Astrocyte of the spinal cord (primary cell): ENCODE results near the gene SH3RF3.

Source experiments
- DNase-seq: peaks from one replicate; pipeline ENCODE4 v3.0.0; 2011; ENCODE audit warnings: low read depth, low spot score
- H3K4me3 ChIP-seq: 2 replicates; pipeline ENCODE4 v1.5.1; 2011; ENCODE audit warnings: low read depth, mild to moderate bottlenecking, low read length, moderate library complexity
- in situ Hi-C: cut with HindIII; loops from 2 replicates; pipeline ENCODE4 v1.10.0; 2017; ENCODE audit warnings: low sequenced_read_pairs
- TF ChIP-seq, protein P1 (sequence below): IDR thresholded peaks from 2 replicates; pipeline ENCODE4 v1.5.1; 2012; ENCODE audit warnings: low read depth, mild to moderate bottlenecking, low read length, inconsistent platforms

Gene SH3RF3

DNA sequence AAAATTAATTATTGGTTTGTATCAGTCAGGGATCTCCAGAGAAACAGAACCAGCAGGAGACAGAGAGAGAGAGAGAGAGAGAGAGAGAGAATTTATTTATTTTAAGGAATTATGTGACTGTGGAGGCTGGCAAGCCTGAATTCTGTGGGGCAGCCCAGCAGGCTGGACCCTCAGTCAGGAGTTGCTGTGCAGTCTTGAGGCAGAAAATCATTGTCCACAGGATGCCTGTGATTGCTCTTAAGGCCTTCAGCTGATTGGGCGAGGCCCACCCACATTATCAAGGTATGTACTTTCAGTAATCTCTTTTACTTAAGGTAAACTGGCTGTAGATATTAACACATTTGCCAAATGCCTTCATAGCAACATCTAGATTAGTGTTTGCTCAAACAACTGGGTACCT lies 329.5 kb downstream of the SH3RF3 start:
- in situ Hi-C loops, result no loop called here
- TF ChIP-seq, protein P1, sequence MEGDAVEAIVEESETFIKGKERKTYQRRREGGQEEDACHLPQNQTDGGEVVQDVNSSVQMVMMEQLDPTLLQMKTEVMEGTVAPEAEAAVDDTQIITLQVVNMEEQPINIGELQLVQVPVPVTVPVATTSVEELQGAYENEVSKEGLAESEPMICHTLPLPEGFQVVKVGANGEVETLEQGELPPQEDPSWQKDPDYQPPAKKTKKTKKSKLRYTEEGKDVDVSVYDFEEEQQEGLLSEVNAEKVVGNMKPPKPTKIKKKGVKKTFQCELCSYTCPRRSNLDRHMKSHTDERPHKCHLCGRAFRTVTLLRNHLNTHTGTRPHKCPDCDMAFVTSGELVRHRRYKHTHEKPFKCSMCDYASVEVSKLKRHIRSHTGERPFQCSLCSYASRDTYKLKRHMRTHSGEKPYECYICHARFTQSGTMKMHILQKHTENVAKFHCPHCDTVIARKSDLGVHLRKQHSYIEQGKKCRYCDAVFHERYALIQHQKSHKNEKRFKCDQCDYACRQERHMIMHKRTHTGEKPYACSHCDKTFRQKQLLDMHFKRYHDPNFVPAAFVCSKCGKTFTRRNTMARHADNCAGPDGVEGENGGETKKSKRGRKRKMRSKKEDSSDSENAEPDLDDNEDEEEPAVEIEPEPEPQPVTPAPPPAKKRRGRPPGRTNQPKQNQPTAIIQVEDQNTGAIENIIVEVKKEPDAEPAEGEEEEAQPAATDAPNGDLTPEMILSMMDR, result no peak
- H3K4me3 ChIP-seq, result no peak overlapping the region
- DNase-seq, result no peak

DNA sequence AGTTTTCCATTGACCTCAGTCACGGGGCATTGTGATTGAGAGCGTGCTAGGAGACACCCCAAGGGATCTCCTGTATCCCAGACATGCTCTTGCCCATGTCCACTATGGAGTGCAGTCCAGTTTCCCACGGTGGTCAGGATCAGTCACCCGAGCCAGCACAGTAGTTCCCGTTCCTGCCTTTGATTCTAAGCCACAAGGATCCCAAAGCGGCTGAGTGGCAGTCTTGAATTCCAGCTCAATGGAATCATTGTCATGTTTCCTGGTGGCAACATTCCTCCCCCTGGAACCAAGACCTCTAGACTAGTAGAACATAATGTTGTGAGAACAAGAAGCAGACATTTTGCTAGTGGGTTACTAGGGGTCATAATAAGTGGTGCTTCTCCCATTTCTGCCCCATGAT lies 330.5 kb downstream of the SH3RF3 start:
- no peak overlapping the region for H3K4me3 ChIP-seq
- in situ Hi-C loops, result no loop called here
- peak; percentile 27 for DNase-seq
- TF ChIP-seq, protein P1, result no peak

DNA sequence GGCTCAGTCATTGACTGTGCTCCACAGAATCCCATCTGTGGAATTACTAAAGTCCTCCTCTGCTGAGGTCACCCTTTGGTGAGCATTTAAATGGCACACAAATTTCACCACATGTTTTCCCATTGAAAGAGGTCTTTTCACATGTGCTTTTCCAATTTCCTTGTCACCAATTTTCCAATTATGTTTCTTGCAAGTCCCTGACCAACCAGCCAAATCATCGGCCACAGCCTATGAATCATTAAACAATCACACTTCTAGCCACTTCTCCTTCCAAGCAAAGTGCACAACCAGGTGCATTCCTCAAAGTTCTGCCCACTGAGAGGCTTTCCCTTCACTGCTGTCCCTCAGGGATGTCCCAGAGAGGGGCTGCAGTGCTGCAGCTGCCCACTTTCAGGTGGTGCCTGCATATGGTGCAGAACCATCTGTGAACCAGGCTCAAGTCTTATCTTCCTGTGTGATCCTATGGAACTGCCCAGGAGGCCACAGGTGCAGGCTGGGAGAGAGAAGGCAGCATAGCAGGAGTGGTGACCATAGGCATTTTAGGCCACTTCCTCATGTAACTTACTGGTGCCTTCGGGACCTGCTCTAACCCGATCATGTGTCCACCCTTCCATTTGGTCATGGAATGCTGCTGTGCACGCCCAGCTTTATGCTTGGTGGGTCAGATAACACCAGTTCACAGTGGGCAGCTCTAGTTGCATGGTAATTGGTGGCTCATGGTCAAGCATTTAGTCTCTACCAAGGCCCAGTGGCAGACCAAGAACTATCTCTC lies 331.7 kb downstream of the SH3RF3 start:
- no peak overlapping the region for H3K4me3 ChIP-seq
- in situ Hi-C loops, result no loop called here
- TF ChIP-seq, protein P1, result no peak
- DNase-seq, result no peak

DNA sequence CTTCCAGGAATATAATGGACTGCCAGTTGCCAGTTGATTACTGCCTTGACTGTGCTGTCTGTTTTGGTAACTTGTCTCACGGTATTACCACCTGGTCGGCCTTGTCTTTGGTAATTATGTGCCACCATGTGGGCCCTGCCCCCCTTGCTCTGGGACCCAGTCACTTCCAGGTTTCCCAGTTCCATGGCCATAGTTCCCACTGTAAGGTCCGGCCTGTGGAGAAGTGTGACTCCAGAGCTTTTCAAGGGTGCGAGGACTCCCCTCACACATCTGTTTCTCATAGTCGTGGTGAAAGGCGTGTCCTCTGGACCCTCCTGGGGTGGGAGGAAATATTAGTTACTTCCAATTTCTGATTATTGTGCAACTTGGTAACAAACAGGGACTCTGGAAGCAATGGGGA lies 334.2 kb downstream of the SH3RF3 start:
- no peak overlapping the region for H3K4me3 ChIP-seq
- in situ Hi-C loops, result no loop called here
- TF ChIP-seq, protein P1, result no peak
- no peak for DNase-seq

DNA sequence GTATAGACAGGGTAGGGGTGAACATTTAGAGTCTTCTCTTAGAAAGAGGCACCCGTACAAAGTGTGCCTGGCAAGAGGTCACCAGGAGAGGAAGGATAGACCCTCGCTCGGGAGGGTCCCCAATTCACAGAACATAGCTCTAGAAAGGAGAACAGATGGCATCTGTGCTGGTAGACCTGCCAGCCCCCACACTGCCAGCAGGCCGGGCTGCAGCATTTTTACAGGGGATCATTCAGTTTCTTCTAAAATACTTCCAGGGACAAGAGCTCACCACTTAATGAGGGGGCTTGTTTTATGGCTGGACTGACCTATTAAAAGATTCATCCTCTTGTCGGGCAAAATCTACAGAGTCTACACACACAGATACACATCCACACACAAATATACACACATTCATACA lies 334.9 kb downstream of the SH3RF3 start:
- in situ Hi-C loops, result no loop called here
- TF ChIP-seq, protein P1, result no peak
- DNase-seq, result no peak
- H3K4me3 ChIP-seq, result no peak overlapping the region

DNA sequence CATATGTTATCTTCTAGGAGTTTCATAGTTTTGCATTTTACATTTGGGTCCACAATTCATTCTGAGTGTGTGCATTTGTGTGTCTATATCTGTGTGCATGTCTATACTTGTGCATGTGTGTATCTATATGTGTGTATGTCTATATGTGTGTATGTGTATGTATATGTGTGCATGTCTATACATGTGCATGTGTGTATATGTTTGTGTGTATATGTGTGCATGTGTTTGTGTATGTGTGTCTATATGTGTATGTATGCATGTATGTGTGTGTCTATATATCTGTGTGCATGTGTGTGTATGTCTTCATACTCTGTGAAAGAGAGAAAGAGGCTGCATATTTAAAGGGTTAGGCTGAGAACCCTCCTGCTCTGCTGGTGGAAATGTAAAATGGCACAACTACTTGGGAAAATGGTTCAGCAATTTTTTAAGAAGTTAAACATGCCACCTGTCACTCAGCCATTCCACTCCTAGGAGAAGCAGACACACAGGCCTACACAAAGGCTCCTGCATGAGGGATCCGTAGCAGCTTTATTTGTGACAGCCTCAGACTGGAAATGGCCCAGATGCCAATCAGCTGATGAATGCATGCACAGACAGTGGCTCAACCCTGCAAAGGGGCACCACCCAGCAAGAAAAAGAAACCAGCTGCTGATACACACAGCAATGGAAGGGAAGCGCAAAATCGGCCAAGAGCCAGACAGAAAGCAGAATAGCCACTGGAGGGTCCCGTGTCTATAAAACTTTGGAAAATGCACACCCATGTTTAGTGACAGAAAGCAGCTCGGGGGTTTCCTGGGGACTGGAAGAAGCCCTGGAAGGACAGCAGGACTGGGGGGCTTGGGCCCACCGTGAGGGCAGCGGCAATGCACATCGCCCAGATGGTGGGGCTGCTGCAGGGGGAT lies 337.9 kb downstream of the SH3RF3 start:
- in situ Hi-C loops, result no loop called here
- peak; percentile 36 for DNase-seq
- no peak overlapping the region for H3K4me3 ChIP-seq
- TF ChIP-seq, protein P1, result no peak
